HG02571 (cell line): Measurements from ENCODE around the gene HBA1.
"Not testable (repeated sequence)": the region's sequence is repeated elsewhere in the genome, so short reads cannot be mapped to it uniquely, and the experiment has no call there.

Source experiments
- ATAC-seq: cut with Tn5 transposase; IDR thresholded peaks from one replicate; pipeline ENCODE4 v1.9.1; 2021; ENCODE audit warnings: mild to moderate bottlenecking, moderate library complexity; ENCODE audit not compliant: unreplicated experiment

HBA1 gene

DNA sequence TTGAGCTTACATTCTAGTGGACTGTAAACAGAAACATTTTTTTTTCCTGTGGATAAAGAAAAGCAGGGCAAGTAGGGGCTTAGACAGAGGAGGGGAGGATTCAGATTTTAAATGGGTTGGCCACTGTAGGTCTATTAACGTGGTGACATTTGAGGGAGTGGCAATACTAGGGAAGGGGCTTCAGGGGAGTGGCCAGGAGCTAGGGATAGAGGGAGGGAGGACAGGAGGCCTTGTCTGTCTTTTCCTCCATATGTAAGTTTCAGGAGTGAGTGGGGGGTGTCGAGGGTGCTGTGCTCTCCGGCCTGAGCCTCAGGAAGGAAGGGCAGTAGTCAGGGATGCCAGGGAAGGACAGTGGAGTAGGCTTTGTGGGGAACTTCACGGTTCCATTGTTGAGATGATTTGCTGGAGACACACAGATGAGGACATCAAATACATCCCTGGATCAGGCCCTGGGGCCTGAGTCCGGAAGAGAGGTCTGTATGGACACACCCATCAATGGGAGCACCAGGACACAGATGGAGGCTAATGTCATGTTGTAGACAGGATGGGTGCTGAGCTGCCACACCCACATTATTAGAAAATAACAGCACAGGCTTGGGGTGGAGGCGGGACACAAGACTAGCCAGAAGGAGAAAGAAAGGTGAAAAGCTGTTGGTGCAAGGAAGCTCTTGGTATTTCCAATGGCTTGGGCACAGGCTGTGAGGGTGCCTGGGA, 17.2 kb upstream of the HBA1 start:
- ATAC-seq: no peak

DNA sequence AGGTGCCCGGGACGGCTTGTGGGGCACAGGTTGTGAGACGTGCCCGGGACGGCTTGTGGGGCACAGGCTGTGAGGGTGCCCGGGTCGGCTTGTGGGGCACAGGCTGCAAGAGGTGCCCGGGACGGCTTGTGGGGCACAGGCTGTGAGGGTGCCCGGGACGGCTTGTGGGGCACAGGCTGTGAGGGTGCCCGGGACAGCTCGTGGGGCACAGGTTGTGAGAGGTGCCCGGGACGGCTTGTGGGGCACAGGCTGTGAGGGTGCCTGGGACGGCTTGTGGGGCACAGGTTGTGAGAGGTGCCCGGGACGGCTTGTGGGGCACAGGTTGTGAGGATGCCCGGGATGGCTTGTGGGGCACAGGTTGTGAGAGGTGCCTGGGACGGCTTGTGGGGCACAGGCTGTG, 16.2 kb upstream of the HBA1 start:
- ATAC-seq: not testable (repeated sequence)

DNA sequence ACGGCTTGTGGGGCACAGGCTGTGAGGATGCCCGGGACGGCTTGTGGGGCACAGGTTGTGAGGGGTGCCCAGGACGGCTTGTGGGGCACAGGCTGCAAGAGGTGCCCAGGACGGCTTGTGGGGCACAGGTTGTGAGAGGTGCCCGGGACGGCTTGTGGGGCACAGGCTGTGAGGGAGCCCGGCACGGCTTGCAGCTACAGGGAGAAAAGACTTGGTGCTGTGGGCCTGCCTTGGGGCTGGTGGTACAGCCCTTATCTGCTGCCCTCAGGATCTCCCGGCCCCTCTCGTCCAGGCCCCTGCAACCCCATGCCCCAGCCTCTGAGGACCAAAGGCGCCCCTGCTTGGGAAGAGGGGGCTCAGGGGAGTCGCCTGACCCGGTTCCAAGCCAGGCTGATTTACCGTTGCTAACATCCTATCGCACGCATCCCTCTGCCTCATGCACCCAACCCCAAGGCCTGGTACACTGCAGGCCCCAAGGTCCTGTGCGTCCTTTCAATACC, 15.7 kb upstream of the HBA1 start:
- no peak for ATAC-seq

DNA sequence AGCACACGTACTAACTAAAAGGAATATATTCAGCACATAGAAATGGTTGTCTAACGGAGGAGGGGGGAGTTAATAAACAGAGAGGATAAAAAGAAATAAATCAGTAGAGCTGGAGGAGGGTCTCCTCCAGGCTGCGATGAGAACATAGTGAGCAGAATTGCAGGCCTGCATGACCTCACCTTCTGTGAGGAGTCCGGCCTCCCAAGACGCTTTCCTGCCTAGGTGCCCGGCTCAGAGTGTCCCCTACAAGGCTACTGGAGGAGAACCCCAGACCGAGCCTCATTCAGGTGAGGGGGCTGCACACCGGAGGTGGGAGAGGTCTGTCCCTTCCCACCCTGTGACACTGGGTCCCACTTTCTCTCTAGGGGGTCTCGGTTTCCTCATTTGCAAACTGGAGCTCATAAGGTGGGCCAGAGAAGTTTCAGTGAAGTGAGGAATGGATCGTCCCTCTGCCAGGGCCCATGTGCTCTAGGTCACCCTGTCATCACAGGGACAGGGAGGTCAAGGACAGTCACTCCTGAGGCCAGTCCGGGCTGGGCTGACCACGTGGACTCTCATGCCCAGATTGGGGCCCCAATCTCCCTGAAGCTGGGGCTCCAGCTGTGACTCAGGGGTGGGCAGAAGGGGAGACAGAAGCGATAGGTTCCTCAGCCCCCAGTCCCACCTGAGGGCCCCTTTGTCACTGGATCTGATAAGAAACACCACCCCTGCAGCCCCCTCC, 14.0 kb upstream of the HBA1 start:
- ATAC-seq: no peak

DNA sequence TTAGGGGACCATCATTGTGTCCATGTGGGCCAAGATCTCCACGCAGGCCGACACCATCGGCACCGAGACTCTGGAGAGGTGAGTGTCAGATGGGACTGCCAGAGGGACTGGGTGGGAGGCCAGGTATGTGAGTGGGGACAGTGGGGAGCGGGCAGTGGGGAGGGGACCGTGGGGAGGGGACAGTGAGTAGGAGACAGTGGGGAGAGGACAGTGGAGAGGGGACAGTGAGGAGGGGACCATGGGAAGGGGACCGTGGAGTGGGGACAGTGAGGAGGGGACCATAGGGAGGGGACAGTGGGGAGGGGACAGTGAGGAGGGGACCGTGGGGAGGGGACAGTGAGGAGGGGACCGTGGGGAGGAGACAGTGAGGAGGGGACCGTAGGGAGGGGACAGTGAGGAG, 13.3 kb upstream of the HBA1 start:
- not testable (repeated sequence) for ATAC-seq

DNA sequence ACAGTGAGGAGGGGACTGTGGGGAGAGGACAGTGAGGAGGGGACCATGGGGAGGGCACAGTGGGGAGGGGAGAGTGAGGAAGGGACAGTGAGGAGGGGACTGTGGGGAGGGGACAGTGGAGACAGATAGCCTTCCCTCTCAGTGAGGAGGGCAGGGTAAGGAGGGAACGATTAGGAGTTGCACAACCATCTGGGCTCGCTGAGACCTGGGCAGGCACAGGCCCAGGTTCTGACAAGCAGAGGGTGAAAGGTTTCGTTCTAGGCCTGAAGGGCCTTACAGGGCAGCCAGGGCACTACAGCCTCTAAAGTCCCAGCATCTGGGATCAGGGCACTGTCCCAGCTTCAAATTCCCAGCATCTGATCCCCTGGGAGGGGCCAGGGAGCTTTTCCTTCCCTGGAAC, 12.8 kb upstream of the HBA1 start:
- not testable (repeated sequence) for ATAC-seq

DNA sequence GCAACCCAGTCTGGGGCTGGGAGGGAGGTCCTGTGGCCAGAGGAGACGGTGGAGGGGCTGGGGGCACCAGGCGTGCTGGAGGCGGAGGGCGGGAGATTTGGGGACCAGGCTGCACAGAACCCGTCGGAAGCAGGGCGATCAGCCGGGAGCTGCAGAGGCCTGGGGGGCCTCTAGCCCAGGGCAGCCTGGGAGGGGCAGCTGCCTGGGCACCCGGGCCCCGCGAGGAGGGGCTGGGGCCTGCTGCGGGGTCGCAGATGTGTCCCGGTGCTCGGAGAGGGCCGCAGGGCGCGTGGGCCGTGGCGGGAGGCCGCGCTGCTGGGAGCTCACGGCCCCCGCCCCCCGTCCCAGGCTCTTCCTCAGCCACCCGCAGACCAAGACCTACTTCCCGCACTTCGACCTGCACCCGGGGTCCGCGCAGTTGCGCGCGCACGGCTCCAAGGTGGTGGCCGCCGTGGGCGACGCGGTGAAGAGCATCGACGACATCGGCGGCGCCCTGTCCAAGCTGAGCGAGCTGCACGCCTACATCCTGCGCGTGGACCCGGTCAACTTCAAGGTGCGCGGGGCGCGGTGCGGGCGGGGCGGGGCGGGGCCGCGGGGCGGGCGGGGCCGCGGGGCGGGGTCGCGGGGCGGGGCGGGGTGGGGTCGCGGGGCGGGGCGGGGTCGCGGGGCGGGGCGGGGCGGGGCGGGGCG, 12.2 kb upstream of the HBA1 start:
- not testable (repeated sequence) for ATAC-seq

DNA sequence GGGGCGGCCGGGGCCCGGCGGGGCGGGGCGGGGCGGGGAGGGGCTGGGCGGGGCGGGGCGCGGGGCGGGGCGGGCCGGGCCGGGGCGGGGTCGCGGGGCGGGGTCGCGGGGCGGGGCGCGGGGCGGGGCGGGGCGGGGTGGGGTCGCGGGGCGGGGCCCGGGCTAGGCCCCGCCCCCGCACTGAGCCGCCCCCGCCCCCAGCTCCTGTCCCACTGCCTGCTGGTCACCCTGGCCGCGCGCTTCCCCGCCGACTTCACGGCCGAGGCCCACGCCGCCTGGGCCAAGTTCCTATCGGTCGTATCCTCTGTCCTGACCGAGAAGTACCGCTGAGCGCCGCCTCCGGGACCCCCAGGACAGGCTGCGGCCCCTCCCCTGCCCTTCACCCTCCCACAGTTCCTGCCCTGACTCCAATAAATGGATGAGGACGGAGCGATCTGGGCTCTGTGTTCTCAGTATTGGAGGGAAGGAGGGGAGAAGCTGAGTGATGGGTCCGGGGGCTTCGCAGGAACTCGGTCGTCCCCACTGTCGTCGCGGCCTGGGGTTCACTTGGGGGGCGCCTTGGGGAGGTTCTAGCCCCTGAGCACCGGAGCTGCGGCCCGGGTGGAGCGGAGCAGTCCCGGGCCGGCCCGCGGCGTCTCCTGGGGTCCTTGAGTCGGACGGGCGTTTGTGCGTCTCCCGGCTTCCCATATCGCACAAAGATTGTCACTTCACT, 11.5 kb upstream of the HBA1 start:
- no peak for ATAC-seq

DNA sequence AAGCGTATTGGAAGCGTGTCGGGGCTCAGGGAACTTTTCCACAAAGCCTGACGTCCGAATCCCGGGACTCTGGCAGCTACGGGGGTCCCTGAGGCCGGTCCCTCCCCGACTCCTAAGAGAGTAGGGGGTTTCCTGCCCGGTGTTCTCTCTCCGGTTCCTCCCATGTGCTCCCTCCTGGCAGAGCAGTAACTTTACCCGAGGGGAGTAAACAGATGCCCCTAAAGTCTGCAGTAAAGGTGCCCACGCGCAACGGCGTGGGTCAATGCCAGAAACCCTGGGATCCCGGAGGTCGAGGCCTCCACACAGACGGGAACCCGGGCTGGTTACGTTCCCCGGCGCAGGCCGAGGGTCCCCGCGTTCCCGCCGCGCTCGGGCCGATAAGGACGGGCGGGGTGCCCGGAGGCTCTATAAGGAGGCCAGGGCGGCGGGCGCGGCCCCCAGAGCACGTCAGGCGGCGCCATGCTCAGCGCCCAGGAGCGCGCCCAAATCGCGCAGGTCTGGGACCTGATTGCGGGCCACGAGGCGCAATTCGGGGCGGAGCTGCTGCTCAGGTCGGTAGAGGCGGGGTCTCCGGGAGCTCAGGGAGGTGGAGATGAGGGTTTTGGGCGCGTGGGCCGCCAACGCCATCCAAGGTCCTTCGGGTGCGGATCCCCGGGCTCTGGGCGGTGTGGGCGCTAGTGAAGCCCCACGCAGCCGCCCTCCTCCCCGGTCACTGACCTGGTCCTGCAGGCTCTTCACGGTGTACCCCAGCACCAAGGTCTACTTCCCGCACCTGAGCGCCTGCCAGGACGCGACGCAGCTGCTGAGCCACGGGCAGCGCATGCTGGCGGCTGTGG, 10.7 kb upstream of the HBA1 start, which contains the start of gene HBM:
TSS of gene HBM (plus strand) at position 440 of the 836 bp plus-strand sequence. CDS start at position 460, 20 bp downstream.
- ATAC-seq: no peak

DNA sequence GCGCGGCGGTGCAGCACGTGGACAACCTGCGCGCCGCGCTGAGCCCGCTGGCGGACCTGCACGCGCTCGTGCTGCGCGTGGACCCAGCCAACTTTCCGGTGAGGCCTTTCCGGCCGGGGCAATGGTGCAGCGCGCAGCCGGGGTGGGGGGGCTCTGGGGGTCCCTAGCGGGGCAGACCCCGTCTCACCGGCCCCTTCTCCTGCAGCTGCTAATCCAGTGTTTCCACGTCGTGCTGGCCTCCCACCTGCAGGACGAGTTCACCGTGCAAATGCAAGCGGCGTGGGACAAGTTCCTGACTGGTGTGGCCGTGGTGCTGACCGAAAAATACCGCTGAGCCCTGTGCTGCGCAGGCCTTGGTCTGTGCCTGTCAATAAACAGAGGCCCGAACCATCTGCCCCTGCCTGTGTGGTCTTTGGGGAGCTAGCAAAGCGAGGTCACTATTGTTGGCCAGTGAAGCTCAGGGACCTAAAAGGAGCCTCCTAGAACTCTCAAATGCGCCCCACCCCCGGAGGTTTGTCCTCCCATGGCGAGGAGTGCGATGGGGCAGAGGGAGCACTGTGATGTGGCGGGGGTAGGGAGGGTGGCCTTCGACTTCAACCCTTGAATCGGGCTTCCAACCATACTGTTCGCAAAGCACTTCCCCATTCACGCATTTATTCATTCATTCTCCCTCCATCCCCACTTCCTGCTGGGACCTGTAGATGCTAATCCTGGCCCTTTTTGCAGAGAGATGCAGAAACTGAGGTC, 9.9 kb upstream of the HBA1 start:
- no peak for ATAC-seq

DNA sequence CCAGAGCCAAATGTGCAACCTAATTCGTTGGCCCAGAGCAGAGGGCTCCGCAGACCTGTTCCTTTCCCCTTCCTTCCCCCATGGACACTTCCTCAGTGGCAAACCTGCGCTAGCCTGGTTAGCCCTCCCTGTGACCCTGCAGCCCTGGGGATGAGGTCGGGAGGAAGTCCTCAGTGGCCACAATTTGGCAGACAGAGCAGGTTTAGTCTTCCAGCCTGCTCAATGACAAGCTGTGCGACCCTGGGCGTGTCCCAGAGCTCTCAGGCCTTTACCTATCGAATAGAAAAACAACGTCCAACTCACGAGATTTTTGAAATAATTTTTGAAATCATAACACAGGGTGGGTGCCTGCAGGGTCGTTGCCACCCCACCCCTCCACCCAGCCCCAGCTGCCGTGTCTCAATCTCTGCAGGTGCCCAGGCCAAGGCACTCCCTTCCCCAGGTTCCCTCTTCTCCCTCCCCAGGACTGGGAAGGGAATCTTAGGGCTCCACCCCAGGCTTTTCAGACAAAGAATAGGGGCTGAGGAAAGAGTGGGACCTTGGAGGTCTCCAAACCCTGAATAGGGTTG, 9.3 kb upstream of the HBA1 start:
- ATAC-seq: no peak

DNA sequence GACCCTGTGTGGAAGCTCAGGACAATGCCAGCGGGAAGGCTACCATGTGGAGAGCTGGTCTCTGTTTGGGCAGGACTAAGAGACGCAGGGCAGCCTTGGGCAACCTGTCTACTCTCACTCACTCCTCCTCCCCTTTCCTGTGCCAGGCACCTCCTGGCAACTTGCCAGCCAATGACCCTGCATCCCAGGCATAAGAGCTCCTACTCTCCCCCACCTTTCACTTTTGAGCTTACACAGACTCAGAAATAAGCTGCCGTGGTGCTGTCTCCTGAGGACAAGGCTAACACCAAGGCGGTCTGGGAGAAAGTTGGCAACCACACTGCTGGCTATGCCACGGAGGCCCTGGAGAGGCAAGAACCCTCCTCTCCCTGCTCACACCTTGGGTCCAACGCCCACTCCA, 8.1 kb upstream of the HBA1 start:
- ATAC-seq: no peak

DNA sequence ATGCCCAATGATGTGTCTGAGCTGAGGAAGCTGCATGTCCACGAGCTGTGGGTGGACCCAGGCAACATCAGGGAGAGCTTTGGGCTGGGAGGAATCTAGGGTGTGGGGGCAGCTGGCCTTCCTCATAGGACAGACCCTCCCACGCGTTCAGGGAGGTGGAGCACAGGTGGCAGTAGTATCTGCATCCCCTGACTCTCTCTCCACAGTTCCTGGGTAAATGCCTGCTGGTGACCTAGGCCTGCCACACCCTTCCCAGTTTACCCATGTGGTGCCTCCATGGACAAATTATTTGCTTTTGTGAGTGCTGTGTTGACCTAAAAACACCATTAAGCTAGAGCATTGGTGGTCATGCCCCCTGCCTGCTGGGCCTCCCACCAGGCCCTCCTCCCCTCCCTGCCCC, 7.5 kb upstream of the HBA1 start:
- no peak for ATAC-seq

DNA sequence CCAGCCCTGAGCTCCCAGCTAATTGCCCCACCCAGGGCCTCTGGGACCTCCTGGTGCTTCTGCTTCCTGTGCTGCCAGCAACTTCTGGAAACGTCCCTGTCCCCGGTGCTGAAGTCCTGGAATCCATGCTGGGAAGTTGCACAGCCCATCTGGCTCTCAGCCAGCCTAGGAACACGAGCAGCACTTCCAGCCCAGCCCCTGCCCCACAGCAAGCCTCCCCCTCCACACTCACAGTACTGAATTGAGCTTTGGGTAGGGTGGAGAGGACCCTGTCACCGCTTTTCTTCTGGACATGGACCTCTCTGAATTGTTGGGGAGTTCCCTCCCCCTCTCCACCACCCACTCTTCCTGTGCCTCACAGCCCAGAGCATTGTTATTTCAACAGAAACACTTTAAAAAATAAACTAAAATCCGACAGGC, 6.4 kb upstream of the HBA1 start:
- ATAC-seq: not testable (repeated sequence)

DNA sequence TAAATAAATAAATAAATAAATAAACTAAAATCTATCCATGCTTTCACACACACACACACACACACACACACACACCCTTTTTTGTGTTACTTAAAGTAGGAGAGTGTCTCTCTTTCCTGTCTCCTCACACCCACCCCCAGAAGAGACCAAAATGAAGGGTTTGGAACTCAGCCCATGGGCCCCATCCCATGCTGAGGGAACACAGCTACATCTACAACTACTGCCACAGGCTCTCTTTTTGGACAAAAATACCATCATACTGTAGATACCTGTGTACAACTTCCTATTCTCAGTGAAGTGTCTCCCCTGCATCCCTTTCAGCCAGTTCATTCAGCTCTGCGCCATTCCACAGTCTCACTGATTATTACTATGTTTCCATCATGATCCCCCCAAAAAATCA, 5.7 kb upstream of the HBA1 start:
- ATAC-seq: no peak

DNA sequence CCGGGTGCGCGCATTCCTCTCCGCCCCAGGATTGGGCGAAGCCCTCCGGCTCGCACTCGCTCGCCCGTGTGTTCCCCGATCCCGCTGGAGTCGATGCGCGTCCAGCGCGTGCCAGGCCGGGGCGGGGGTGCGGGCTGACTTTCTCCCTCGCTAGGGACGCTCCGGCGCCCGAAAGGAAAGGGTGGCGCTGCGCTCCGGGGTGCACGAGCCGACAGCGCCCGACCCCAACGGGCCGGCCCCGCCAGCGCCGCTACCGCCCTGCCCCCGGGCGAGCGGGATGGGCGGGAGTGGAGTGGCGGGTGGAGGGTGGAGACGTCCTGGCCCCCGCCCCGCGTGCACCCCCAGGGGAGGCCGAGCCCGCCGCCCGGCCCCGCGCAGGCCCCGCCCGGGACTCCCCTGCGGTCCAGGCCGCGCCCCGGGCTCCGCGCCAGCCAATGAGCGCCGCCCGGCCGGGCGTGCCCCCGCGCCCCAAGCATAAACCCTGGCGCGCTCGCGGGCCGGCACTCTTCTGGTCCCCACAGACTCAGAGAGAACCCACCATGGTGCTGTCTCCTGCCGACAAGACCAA, 4.0 kb upstream of the HBA1 start, which contains the start of gene HBA2:
TSS of gene HBA2 (plus strand) at position 503 of the 568 bp plus-strand sequence. CDS start at position 540, 37 bp downstream.
- ATAC-seq: not testable (repeated sequence)

DNA sequence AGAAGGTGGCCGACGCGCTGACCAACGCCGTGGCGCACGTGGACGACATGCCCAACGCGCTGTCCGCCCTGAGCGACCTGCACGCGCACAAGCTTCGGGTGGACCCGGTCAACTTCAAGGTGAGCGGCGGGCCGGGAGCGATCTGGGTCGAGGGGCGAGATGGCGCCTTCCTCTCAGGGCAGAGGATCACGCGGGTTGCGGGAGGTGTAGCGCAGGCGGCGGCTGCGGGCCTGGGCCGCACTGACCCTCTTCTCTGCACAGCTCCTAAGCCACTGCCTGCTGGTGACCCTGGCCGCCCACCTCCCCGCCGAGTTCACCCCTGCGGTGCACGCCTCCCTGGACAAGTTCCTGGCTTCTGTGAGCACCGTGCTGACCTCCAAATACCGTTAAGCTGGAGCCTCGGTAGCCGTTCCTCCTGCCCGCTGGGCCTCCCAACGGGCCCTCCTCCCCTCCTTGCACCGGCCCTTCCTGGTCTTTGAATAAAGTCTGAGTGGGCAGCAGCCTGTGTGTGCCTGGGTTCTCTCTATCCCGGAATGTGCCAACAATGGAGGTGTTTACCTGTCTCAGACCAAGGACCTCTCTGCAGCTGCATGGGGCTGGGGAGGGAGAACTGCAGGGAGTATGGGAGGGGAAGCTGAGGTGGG, 3.1 kb upstream of the HBA1 start:
- not testable (repeated sequence) for ATAC-seq
